Measurements from ENCODE around the gene PHACTR1. TPM values are rescaled to one million over a fixed set of nuclear protein-coding genes. Genes with fewer than 3 reads are reported as not detected.

The PHACTR1 gene
- total RNA-seq, 2 donors from 2014 or later = 1.3 to 4.3 TPM

DNA sequence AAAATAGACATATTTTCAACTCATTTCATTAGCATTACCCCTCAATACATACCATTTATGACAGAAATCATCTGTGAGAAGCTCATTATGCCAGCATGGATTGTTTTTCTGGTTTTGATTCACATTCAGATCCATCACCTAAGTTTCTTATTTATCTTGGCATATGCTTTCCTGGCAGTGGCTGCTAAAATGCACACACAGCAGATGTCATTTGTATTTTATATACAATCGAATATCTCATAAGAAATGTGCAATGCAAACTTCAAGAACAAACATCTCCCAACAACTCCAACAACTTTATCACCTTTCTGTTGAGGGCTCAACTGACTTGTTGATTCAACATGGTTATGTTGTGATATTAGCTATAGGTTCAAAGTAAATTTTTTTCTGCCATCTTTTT lies 208.3 kb downstream of the PHACTR1 start:
- 44% methylated on average over 1 of the region's 1 CpG for WGBS
- TF ChIP-seq POLR2A (IDR thresholded peaks at IDR 0.05) = no peak
- TF ChIP-seq, protein P1, sequence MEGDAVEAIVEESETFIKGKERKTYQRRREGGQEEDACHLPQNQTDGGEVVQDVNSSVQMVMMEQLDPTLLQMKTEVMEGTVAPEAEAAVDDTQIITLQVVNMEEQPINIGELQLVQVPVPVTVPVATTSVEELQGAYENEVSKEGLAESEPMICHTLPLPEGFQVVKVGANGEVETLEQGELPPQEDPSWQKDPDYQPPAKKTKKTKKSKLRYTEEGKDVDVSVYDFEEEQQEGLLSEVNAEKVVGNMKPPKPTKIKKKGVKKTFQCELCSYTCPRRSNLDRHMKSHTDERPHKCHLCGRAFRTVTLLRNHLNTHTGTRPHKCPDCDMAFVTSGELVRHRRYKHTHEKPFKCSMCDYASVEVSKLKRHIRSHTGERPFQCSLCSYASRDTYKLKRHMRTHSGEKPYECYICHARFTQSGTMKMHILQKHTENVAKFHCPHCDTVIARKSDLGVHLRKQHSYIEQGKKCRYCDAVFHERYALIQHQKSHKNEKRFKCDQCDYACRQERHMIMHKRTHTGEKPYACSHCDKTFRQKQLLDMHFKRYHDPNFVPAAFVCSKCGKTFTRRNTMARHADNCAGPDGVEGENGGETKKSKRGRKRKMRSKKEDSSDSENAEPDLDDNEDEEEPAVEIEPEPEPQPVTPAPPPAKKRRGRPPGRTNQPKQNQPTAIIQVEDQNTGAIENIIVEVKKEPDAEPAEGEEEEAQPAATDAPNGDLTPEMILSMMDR (IDR thresholded peaks at IDR 0.05) = no peak
- peak; percentile 18 for TF ChIP-seq POLR2AphosphoS5 (IDR thresholded peaks at IDR 0.05)
- Histone ChIP-seq H3K27ac (no peak overlapping the region), H3K4me3 (no peak overlapping the region), H3K27me3 (replicated peaks; ENCODE audit: insufficient read depth) (no peaks in the 10 kb centered on the region), H3K36me3 (no peaks in the 10 kb centered on the region), H3K9me3 (no peaks in the 10 kb centered on the region), H3K4me1 (replicated peaks) (peaks cover 4% of the 10 kb centered on the region)
- no peak for DNase-seq (ENCODE audit: low spot score)
- intact Hi-C loops (cut with DNase I) = no loop called here

- no peaks in the 10 kb centered on the region for H3K36me3 ChIP-seq
- no peak overlapping the region for H3K27ac ChIP-seq
- no peak overlapping the region for H3K4me3 ChIP-seq
- WGBS = 61% methylated on average over 5 of the region's 5 CpGs
- DNase-seq (ENCODE audit: low spot score) = no peak
- TF ChIP-seq POLR2A (IDR thresholded peaks at IDR 0.05) (no peak), POLR2AphosphoS5 (IDR thresholded peaks at IDR 0.05) (no peak)
- TF ChIP-seq, protein P1 (IDR thresholded peaks at IDR 0.05) = no peak
- H3K27me3 ChIP-seq (replicated peaks; ENCODE audit: insufficient read depth) = no peaks in the 10 kb centered on the region
- H3K9me3 ChIP-seq = no peaks in the 10 kb centered on the region
- intact Hi-C loops (cut with DNase I) = no loop called here
- H3K4me1 ChIP-seq (replicated peaks) = peaks cover 4% of the 10 kb centered on the region
Measured at GRCh38 chr6:12927746-12928145, 211.2 kb downstream of the PHACTR1 start.

- TF ChIP-seq POLR2A (IDR thresholded peaks at IDR 0.05) = no peak
- TF ChIP-seq, protein P1 (IDR thresholded peaks at IDR 0.05) = no peak
- no peak for TF ChIP-seq POLR2AphosphoS5 (IDR thresholded peaks at IDR 0.05)
- H3K27ac ChIP-seq = no peak overlapping the region
- H3K4me1 ChIP-seq (replicated peaks) = peaks cover 4% of the 10 kb centered on the region
- no peaks in the 10 kb centered on the region for H3K27me3 ChIP-seq (replicated peaks; ENCODE audit: insufficient read depth)
- H3K4me3 ChIP-seq = no peak overlapping the region
- WGBS = 80% methylated on average over 2 of the region's 2 CpGs
- DNase-seq (ENCODE audit: low spot score) = no peak
- no peaks in the 10 kb centered on the region for H3K9me3 ChIP-seq
- intact Hi-C loops (cut with DNase I) = no loop called here
- no peaks in the 10 kb centered on the region for H3K36me3 ChIP-seq
Measured at GRCh38 chr6:12929678-12930077, 213.1 kb downstream of the PHACTR1 start.

GRCh38 chr6:12931639-12932038 lies 215.1 kb downstream of the PHACTR1 start:
- intact Hi-C loops (cut with DNase I) = no loop called here
- H3K36me3 ChIP-seq = no peaks in the 10 kb centered on the region
- no peak overlapping the region for H3K4me3 ChIP-seq
- H3K9me3 ChIP-seq = no peaks in the 10 kb centered on the region
- 90% methylated on average over 4 of the region's 4 CpGs for WGBS
- H3K27ac ChIP-seq = no peak overlapping the region
- TF ChIP-seq POLR2AphosphoS5 (IDR thresholded peaks at IDR 0.05) (no peak), POLR2A (IDR thresholded peaks at IDR 0.05) (no peak)
- TF ChIP-seq, protein P1 (IDR thresholded peaks at IDR 0.05) = no peak
- DNase-seq (ENCODE audit: low spot score) = no peak
- no peaks in the 10 kb centered on the region for H3K4me1 ChIP-seq (replicated peaks)
- H3K27me3 ChIP-seq (replicated peaks; ENCODE audit: insufficient read depth) = no peaks in the 10 kb centered on the region

GRCh38 chr6:12935637-12936036 lies 219.1 kb downstream of the PHACTR1 start:
- TF ChIP-seq, protein P1 (IDR thresholded peaks at IDR 0.05) = no peak
- no peak for TF ChIP-seq POLR2AphosphoS5 (IDR thresholded peaks at IDR 0.05)
- TF ChIP-seq POLR2A (IDR thresholded peaks at IDR 0.05) = no peak
- 69% methylated on average over 2 of the region's 2 CpGs for WGBS
- H3K27ac ChIP-seq = no peak overlapping the region
- H3K4me3 ChIP-seq = no peak overlapping the region
- intact Hi-C loops (cut with DNase I) = no loop called here
- no peak for DNase-seq (ENCODE audit: low spot score)
- no peaks in the 10 kb centered on the region for H3K9me3 ChIP-seq
- H3K27me3 ChIP-seq (replicated peaks; ENCODE audit: insufficient read depth) = no peaks in the 10 kb centered on the region
- H3K36me3 ChIP-seq = no peaks in the 10 kb centered on the region
- H3K4me1 ChIP-seq (replicated peaks) = no peaks in the 10 kb centered on the region

Data from prostate gland (tissue), 2 donors.